CD4-positive, alpha-beta memory T cell (primary cell): ENCODE results near the gene ZNF19. TPM values are rescaled to one million over a fixed set of nuclear protein-coding genes. Genes with fewer than 3 reads are reported as not detected.

ENCODE experiments used
- CTCF ChIA-PET: fragments of 350-600 bp; sonication (Branson Sonifier 250); formaldehyde crosslinking; loops from one replicate; lab custom pipeline; 2021; ENCODE audit warnings: inconsistent platforms; ENCODE audit not compliant: partially characterized antibody; lab: Charles Lee
- POLR2A ChIA-PET: fragments of 350-600 bp; sonication (Branson Sonifier 250); formaldehyde crosslinking; loops from one replicate; lab custom pipeline; 2021; ENCODE audit not compliant: partially characterized antibody; lab: Charles Lee
- DNase-seq, 5 donors: peaks; one replicate each; pipeline versions ENCODE4 v3.0.0 to v3.0.0-alpha.2; 2020 to 2022; ENCODE audit warnings: mixed read lengths in 1 of 5
- H3K27ac ChIP-seq: one replicate; pipeline ENCODE4 v1.7.0; 2013; ENCODE audit warnings: low read depth, low read length
- H3K27me3 ChIP-seq: 2 replicates; pipeline ENCODE4 v1.7.0; 2013; ENCODE audit warnings: mild to moderate bottlenecking, low read length, moderate library complexity; ENCODE audit not compliant: insufficient read depth
- H3K36me3 ChIP-seq: 2 replicates; pipeline ENCODE4 v1.7.0; 2013; ENCODE audit warnings: mild to moderate bottlenecking, low read length, moderate library complexity; ENCODE audit not compliant: insufficient read depth
- H3K4me1 ChIP-seq: 2 replicates; pipeline ENCODE4 v1.7.0; 2013; ENCODE audit warnings: mild to moderate bottlenecking, low read length, moderate library complexity; ENCODE audit not compliant: insufficient read depth
- H3K4me3 ChIP-seq, 2 donors: one replicate each; pipeline ENCODE4 v1.7.0; 2013; ENCODE audit warnings: low read length in 2 of 2, mild to moderate bottlenecking in 1 of 2
- H3K9me3 ChIP-seq, 2 donors: one replicate each; pipeline ENCODE4 v1.7.0; 2013; ENCODE audit warnings: low read length in 2 of 2, control low read depth in 1 of 2; ENCODE audit not compliant: control insufficient read depth in 1 of 2
- H3K27ac Mint-ChIP-seq, 7 donors: one replicate each; pipeline ENCODE4 v1.8.0; 2020 to 2021; ENCODE audit warnings: mixed read lengths in 7 of 7, mild to moderate bottlenecking in 6 of 7, inconsistent platforms in 3 of 7, moderate library complexity in 3 of 7
- H3K27me3 Mint-ChIP-seq, 2 donors: one replicate each; pipeline ENCODE4 v1.8.0; 2020 to 2021; ENCODE audit warnings: mixed read lengths in 2 of 2
- H3K36me3 Mint-ChIP-seq, 2 donors: one replicate each; pipeline ENCODE4 v1.8.0; 2020 to 2021; ENCODE audit warnings: mixed read lengths in 2 of 2, inconsistent platforms in 1 of 2, mild to moderate bottlenecking in 1 of 2
- H3K4me1 Mint-ChIP-seq, 4 donors: one replicate each; pipeline ENCODE4 v1.8.0; 2020 to 2021; ENCODE audit warnings: mixed read lengths in 4 of 4, mild to moderate bottlenecking in 1 of 4
- H3K4me3 Mint-ChIP-seq, 8 donors: one replicate each; pipeline ENCODE4 v1.8.0; 2020 to 2021; ENCODE audit warnings: mixed read lengths in 8 of 8, mild to moderate bottlenecking in 7 of 8, moderate library complexity in 6 of 8, inconsistent platforms in 3 of 8
- H3K9me3 Mint-ChIP-seq, 8 donors: one replicate each; pipeline ENCODE4 v1.8.0; 2020 to 2021; ENCODE audit warnings: mixed read lengths in 8 of 8, mild to moderate bottlenecking in 5 of 8, inconsistent platforms in 3 of 8, moderate library complexity in 1 of 8
- intact Hi-C: fragments of 100-400 bp; cut with micrococcal nuclease; formaldehyde crosslinking; loops from one replicate; pipeline ENCODE4 v1.15.1; 2023
- polyA plus RNA-seq, 2 donors: library from polyadenylated mRNA; unstranded; fragments of 300-500 nt; fragmentation: Illumina TruSeq; gene quantifications; one replicate each; pipeline ENCODE4 v1.2.3, GENCODE V29; 2021
- total RNA-seq, 2 experiments: library from RNA; stranded (reverse); gene quantifications; one replicate each; pipeline ENCODE4 v1.2.3, GENCODE V29; 2021

The ZNF19 gene
- total and polyA plus RNA-seq, 4 experiments from 2014 or later: 1.00 to 9.3 (median 4.9) TPM

GRCh38 chr16:71428883-71429282 is 60.2 kb downstream of the ZNF19 start:
- CTCF ChIA-PET: interaction anchor here (0.7 to 4.1 kb wide), 4 partner anchors 14 to 182 kb away, joined by 3 to 28 read pairs (median 3); no protein-coding TSS in a partner anchor
- H3K4me1 ChIP-seq: peaks cover 4% of the 10 kb centered on the region
- H3K27ac ChIP-seq: no peak overlapping the region
- Mint-ChIP-seq H3K9me3 (peaks cover 0 to 9% (median 2%) of the 10 kb centered on the region in 8 donors), H3K27me3 (peaks cover 12 to 36% of the 10 kb centered on the region in 2 donors), H3K4me1 (peaks cover 3 to 10% (median 5%) of the 10 kb centered on the region in 4 donors), H3K27ac (no peak overlapping the region), H3K4me3 (no peak overlapping the region), H3K36me3 (no peaks in the 10 kb centered on the region)
- H3K27me3 ChIP-seq: no peaks in the 10 kb centered on the region
- H3K4me3 ChIP-seq: no peak overlapping the region
- DNase-seq: no peak
- intact Hi-C loops: no loop called here
- no peaks in the 10 kb centered on the region for H3K36me3 ChIP-seq
- POLR2A ChIA-PET: interaction anchor here (1.3 kb wide), 1 partner anchor 33 kb away, joined by 3 read pairs; the partner anchor contains the start of gene ZNF23
- H3K9me3 ChIP-seq: no peaks in the 10 kb centered on the region

- Histone ChIP-seq H3K4me1 (peaks cover 4% of the 10 kb centered on the region), H3K27ac (no peak overlapping the region), H3K9me3 (no peaks in the 10 kb centered on the region), H3K4me3 (no peak overlapping the region), H3K36me3 (no peaks in the 10 kb centered on the region), H3K27me3 (no peaks in the 10 kb centered on the region)
- DNase-seq: no peak
- Mint-ChIP-seq H3K36me3 (no peaks in the 10 kb centered on the region), H3K4me3 (no peak overlapping the region), H3K4me1 (peaks cover 3 to 10% (median 5%) of the 10 kb centered on the region in 4 donors), H3K27ac (no peak overlapping the region), H3K27me3 (peaks cover 12 to 37% of the 10 kb centered on the region in 2 donors), H3K9me3 (peaks cover 0 to 9% (median 2%) of the 10 kb centered on the region in 8 donors)
- ChIA-PET POLR2A (interaction anchor here (1.3 kb wide), 1 partner anchor 34 kb away, joined by 3 read pairs; the partner anchor contains the start of gene ZNF23), CTCF (interaction anchor here (0.6 to 4.1 kb wide), 3 partner anchors 16 to 182 kb away, joined by 3 to 28 read pairs (median 3); no protein-coding TSS in a partner anchor)
- intact Hi-C loops: no loop called here
These were observed 60.7 kb downstream of the ZNF19 start for GRCh38 chr16:71428385-71428784.

GRCh38 chr16:71426880-71427615 is 62.1 kb downstream of the ZNF19 start:
- H3K36me3 ChIP-seq: no peaks in the 10 kb centered on the region
- H3K4me3 ChIP-seq: no peak overlapping the region
- no peaks in the 10 kb centered on the region for H3K27me3 ChIP-seq
- DNase-seq: no peak
- ChIA-PET CTCF (interaction anchor here (4.1 kb wide), 1 partner anchor 15 kb away, joined by 28 read pairs; no protein-coding TSS in a partner anchor), POLR2A (interaction anchor here (0.8 to 0.9 kb wide), 2 partner anchors 15 to 33 kb away, joined by 3 read pairs; no protein-coding TSS in a partner anchor)
- no peaks in the 10 kb centered on the region for H3K36me3 Mint-ChIP-seq
- peaks cover 3 to 10% (median 5%) of the 10 kb centered on the region in 4 donors for H3K4me1 Mint-ChIP-seq
- H3K4me3 Mint-ChIP-seq: peak overlapping the region in 2 of 8 donors; percentile 81 to 83
- peaks cover 12 to 34% of the 10 kb centered on the region in 2 donors for H3K27me3 Mint-ChIP-seq
- H3K9me3 Mint-ChIP-seq: peaks cover 0 to 9% (median 2%) of the 10 kb centered on the region in 8 donors
- no peak overlapping the region for H3K27ac ChIP-seq
- no peaks in the 10 kb centered on the region for H3K9me3 ChIP-seq
- H3K27ac Mint-ChIP-seq: peak overlapping the region in 3 of 7 donors; percentile 56 to 90 (median 90)
- peaks cover 4% of the 10 kb centered on the region for H3K4me1 ChIP-seq
- intact Hi-C loops: no loop called here

- ChIA-PET CTCF (interaction anchor here (0.8 to 5.7 kb wide), 2 partner anchors 14 to 185 kb away, joined by 3 to 32 read pairs; no protein-coding TSS in a partner anchor), POLR2A (interaction anchor here (0.6 to 1.1 kb wide), 3 partner anchors 14 to 58 kb away, joined by 3 to 4 read pairs (median 3); partner anchors contain the start of gene ZNF23)
- Histone ChIP-seq H3K36me3 (no peaks in the 10 kb centered on the region), H3K4me3 (no peak overlapping the region), H3K27me3 (no peaks in the 10 kb centered on the region), H3K4me1 (peaks cover 4% of the 10 kb centered on the region), H3K27ac (no peak overlapping the region), H3K9me3 (no peaks in the 10 kb centered on the region)
- peak overlapping the region in 3 of 7 donors; percentile 56 to 90 (median 90) for H3K27ac Mint-ChIP-seq
- H3K9me3 Mint-ChIP-seq: peaks cover 0 to 9% (median 2%) of the 10 kb centered on the region in 8 donors
- H3K4me3 Mint-ChIP-seq: peak overlapping the region in 3 of 8 donors; percentile 27 to 83 (median 81)
- peak in 3 of 5 donors; percentile 10 to 76 (median 16) for DNase-seq
- intact Hi-C loops: no loop called here
- no peaks in the 10 kb centered on the region for H3K36me3 Mint-ChIP-seq
- peaks cover 3 to 10% (median 5%) of the 10 kb centered on the region in 4 donors for H3K4me1 Mint-ChIP-seq
- H3K27me3 Mint-ChIP-seq: peaks cover 12 to 34% of the 10 kb centered on the region in 2 donors
These were observed 62.9 kb downstream of the ZNF19 start for GRCh38 chr16:71426069-71426879.

GRCh38 chr16:71425746-71426068 is 63.4 kb downstream of the ZNF19 start:
- H3K27me3 Mint-ChIP-seq: peaks cover 12 to 32% of the 10 kb centered on the region in 2 donors
- Histone ChIP-seq H3K9me3 (no peaks in the 10 kb centered on the region), H3K36me3 (no peaks in the 10 kb centered on the region), H3K27ac (no peak overlapping the region), H3K4me1 (peaks cover 4% of the 10 kb centered on the region), H3K27me3 (no peaks in the 10 kb centered on the region), H3K4me3 (no peak overlapping the region)
- no peak overlapping the region for H3K27ac Mint-ChIP-seq
- no peak for DNase-seq
- intact Hi-C loops: no loop called here
- ChIA-PET CTCF (interaction anchor here (0.8 to 5.7 kb wide), 2 partner anchors 13 to 185 kb away, joined by 3 to 32 read pairs; no protein-coding TSS in a partner anchor), POLR2A (interaction anchor here (0.6 to 1.1 kb wide), 2 partner anchors 37 to 58 kb away, joined by 3 to 4 read pairs; partner anchors contain the start of gene ZNF23)
- H3K9me3 Mint-ChIP-seq: peaks cover 0 to 9% (median 2%) of the 10 kb centered on the region in 8 donors
- H3K4me3 Mint-ChIP-seq: peak overlapping the region in 3 of 8 donors; percentile 13 to 81 (median 63)
- peaks cover 3 to 10% (median 5%) of the 10 kb centered on the region in 4 donors for H3K4me1 Mint-ChIP-seq
- H3K36me3 Mint-ChIP-seq: no peaks in the 10 kb centered on the region

- Mint-ChIP-seq H3K4me3 (peak overlapping the region in 1 of 8 donors; percentile 81), H3K36me3 (no peaks in the 10 kb centered on the region), H3K9me3 (peaks cover 0 to 9% (median 2%) of the 10 kb centered on the region in 8 donors), H3K27me3 (peaks cover 10 to 37% of the 10 kb centered on the region in 2 donors), H3K4me1 (peaks cover 3 to 10% (median 5%) of the 10 kb centered on the region in 4 donors), H3K27ac (no peak overlapping the region)
- intact Hi-C loops: no loop called here
- H3K4me1 ChIP-seq: peaks cover 4% of the 10 kb centered on the region
- ChIA-PET POLR2A (no interaction called here), CTCF (interaction anchor here (5.7 kb wide), 1 partner anchor 12 kb away, joined by 32 read pairs; no protein-coding TSS in a partner anchor)
- no peak overlapping the region for H3K27ac ChIP-seq
- no peaks in the 10 kb centered on the region for H3K27me3 ChIP-seq
- DNase-seq: no peak
- no peaks in the 10 kb centered on the region for H3K36me3 ChIP-seq
- no peaks in the 10 kb centered on the region for H3K9me3 ChIP-seq
- no peak overlapping the region for H3K4me3 ChIP-seq
These were observed 64.5 kb downstream of the ZNF19 start for GRCh38 chr16:71424626-71425025.
